IMR-90 (cell line): Measurements from ENCODE around the gene ZNF785. TPM values are rescaled to one million over a fixed set of nuclear protein-coding genes. Genes with fewer than 3 reads are reported as not detected.
A peak's percentile ranks its signal among the peaks of the same experiment; 100 is the strongest.

Experiments used
- ATAC-seq: fragments of 200-7000 bp; cut with Tn5 transposase; 2 replicates; pipeline ENCODE4 v1.9.1; 2020; ENCODE audit warnings: low read depth, mild to moderate bottlenecking, moderate library complexity
- BruUV-seq: library from RNA; stranded (reverse); fragments of 400-500 nt; replicated peaks from 2 replicates; lab custom pipeline; 2021; lab: Mats Ljungman, UMichigan
- CTCF ChIA-PET: fragments of 300-600 bp; formaldehyde crosslinking; extraction: SDS; loops from one replicate; lab custom pipeline; 2021; ENCODE audit warnings: antibody characterized with exemption; lab: Yijun Ruan, JAX
- POLR2A ChIA-PET: fragments of 300-600 bp; sonication (Branson Sonifier 250); formaldehyde crosslinking; loops from one replicate; lab custom pipeline; 2022; ENCODE audit warnings: antibody characterized with exemption; ENCODE audit not compliant: unreplicated experiment; lab: Charles Lee
- DNase-seq: peaks from one replicate; pipeline ENCODE4 v3.0.0; 2013
- H2AFZ ChIP-seq: replicated peaks from 2 replicates; pipeline ENCODE3; 2013; ENCODE audit warnings: low read length, mild to moderate bottlenecking; ENCODE audit not compliant: poor library complexity
- H2AK5ac ChIP-seq: 2 replicates; pipeline ENCODE4 v1.6.1; 2013; ENCODE audit warnings: low read depth, low read length, inconsistent platforms
- H2AK9ac ChIP-seq: replicated peaks from 2 replicates; pipeline ENCODE3; 2013; ENCODE audit warnings: mild to moderate bottlenecking, low read depth, low read length, moderate library complexity; ENCODE audit not compliant: poor library complexity
- H2BK120ac ChIP-seq: 2 replicates; pipeline ENCODE4 v1.6.1; 2013; ENCODE audit warnings: low read depth, low read length, inconsistent platforms
- H2BK15ac ChIP-seq: 3 replicates; pipeline ENCODE4 v1.6.1; 2013; ENCODE audit warnings: low read depth, low read length, inconsistent platforms
- H2BK20ac ChIP-seq: 2 replicates; pipeline ENCODE4 v1.6.1; 2013; ENCODE audit warnings: low read depth, mild to moderate bottlenecking, inconsistent platforms, low read length, moderate library complexity
- H2BK5ac ChIP-seq: 2 replicates; pipeline ENCODE4 v1.6.1; 2013; ENCODE audit warnings: mild to moderate bottlenecking, low read depth, low read length, inconsistent platforms; ENCODE audit not compliant: poor library complexity, severe bottlenecking
- H3K14ac ChIP-seq: replicated peaks from 2 replicates; pipeline ENCODE4 v1.6.1; 2013; ENCODE audit warnings: low read depth, low read length, inconsistent platforms
- H3K18ac ChIP-seq: 2 replicates; pipeline ENCODE4 v1.6.1; 2013; ENCODE audit warnings: low read depth, low read length, control low read depth
- H3K23ac ChIP-seq: 2 replicates; pipeline ENCODE4 v1.6.1; 2013; ENCODE audit warnings: low read depth, low read length, inconsistent platforms
- H3K27ac ChIP-seq: 2 replicates; pipeline ENCODE4 v1.5.1; 2013; ENCODE audit warnings: mild to moderate bottlenecking, control low read depth, low read length; ENCODE audit not compliant: insufficient read depth
- H3K27me3 ChIP-seq: 2 replicates; pipeline ENCODE4 v1.6.1; 2013; ENCODE audit warnings: low read length; ENCODE audit not compliant: control insufficient read depth, insufficient read depth
- H3K36me3 ChIP-seq: 2 replicates; pipeline ENCODE4 v1.6.1; 2013; ENCODE audit warnings: low read length, mixed read lengths; ENCODE audit not compliant: control insufficient read depth, insufficient read depth
- H3K4ac ChIP-seq: 2 replicates; pipeline ENCODE4 v1.6.1; 2013; ENCODE audit warnings: low read depth, low read length, inconsistent platforms
- H3K4me1 ChIP-seq: 2 replicates; pipeline ENCODE4 v1.6.1; 2013; ENCODE audit warnings: low read length, mixed read lengths; ENCODE audit not compliant: control insufficient read depth, insufficient read depth
- H3K4me2 ChIP-seq: 2 replicates; pipeline ENCODE4 v1.6.1; 2013; ENCODE audit warnings: low read depth, mild to moderate bottlenecking, control low read depth, low read length, moderate library complexity
- H3K4me3 ChIP-seq: 2 replicates; pipeline ENCODE4 v1.5.1; 2013; ENCODE audit warnings: low read depth, mild to moderate bottlenecking, control low read depth, low read length, moderate library complexity; ENCODE audit not compliant: insufficient read depth
- H3K56ac ChIP-seq: 2 replicates; pipeline ENCODE4 v1.6.1; 2013; ENCODE audit warnings: low read length, inconsistent platforms; ENCODE audit not compliant: insufficient read depth; ENCODE audit errors: extremely low read depth
- H3K79me1 ChIP-seq, 2 experiments: 2 replicates each; pipeline ENCODE4 v1.6.1; 2013; ENCODE audit warnings: low read length in 2 of 2, inconsistent platforms in 1 of 2, low read depth in 1 of 2
- H3K9ac ChIP-seq: 2 replicates; pipeline ENCODE4 v1.6.1; 2013; ENCODE audit warnings: low read depth, low read length, control low read depth
- H3K9me1 ChIP-seq: 2 replicates; pipeline ENCODE4 v1.6.1; 2013; ENCODE audit warnings: low read length, inconsistent platforms; ENCODE audit not compliant: insufficient read depth
- H3K9me3 ChIP-seq: 2 replicates; pipeline ENCODE4 v1.6.1; 2013; ENCODE audit warnings: low read length; ENCODE audit not compliant: control insufficient read depth, insufficient read depth
- H4K20me1 ChIP-seq: 2 replicates; pipeline ENCODE4 v1.6.1; 2013; ENCODE audit warnings: low read length, inconsistent platforms; ENCODE audit not compliant: insufficient read depth
- H4K5ac ChIP-seq: 2 replicates; pipeline ENCODE4 v1.6.1; 2013; ENCODE audit warnings: mild to moderate bottlenecking, low read depth, low read length, control low read depth
- H4K8ac ChIP-seq, 2 experiments: 2 replicates each; pipeline ENCODE4 v1.6.1; 2013; ENCODE audit warnings: low read depth in 2 of 2, low read length in 2 of 2, control low read depth in 1 of 2, inconsistent platforms in 1 of 2
- H4K91ac ChIP-seq: 2 replicates; pipeline ENCODE4 v1.6.1; 2013; ENCODE audit warnings: low read depth, low read length, inconsistent platforms; ENCODE audit not compliant: insufficient read depth
- CEBPB ChIP-seq: IDR thresholded peaks from 2 replicates; pipeline ENCODE4 v1.6.1; 2012; ENCODE audit warnings: low read depth, low read length, improper control_type of control experiment
- CHD1 ChIP-seq: IDR thresholded peaks from 2 replicates; pipeline ENCODE4 v1.6.1; 2012; ENCODE audit warnings: low read depth, low read length, improper control_type of control experiment
- FOS ChIP-seq: fragments of 150-350 bp; IDR thresholded peaks from 2 replicates; pipeline ENCODE4 v1.6.1; 2016; ENCODE audit warnings: low read depth, low read length
- MAFK ChIP-seq: IDR thresholded peaks from 2 replicates; pipeline ENCODE4 v1.6.1; 2012; ENCODE audit warnings: low read depth, low read length, improper control_type of control experiment
- MAZ ChIP-seq: IDR thresholded peaks from 2 replicates; pipeline ENCODE4 v1.6.1; 2012; ENCODE audit warnings: low read depth, mild to moderate bottlenecking, low read length, improper control_type of control experiment, moderate library complexity, borderline replicate concordance
- MXI1 ChIP-seq: IDR thresholded peaks from 2 replicates; pipeline ENCODE4 v1.6.1; 2012; ENCODE audit warnings: low read depth, mild to moderate bottlenecking, low read length, moderate library complexity, borderline replicate concordance
- NFE2L2 ChIP-seq: fragments of 150-350 bp; IDR thresholded peaks from 2 replicates; pipeline ENCODE4 v1.6.1; 2016; ENCODE audit warnings: low read depth, mild to moderate bottlenecking, low read length
- RAD21 ChIP-seq: IDR thresholded peaks from 2 replicates; pipeline ENCODE4 v1.6.1; 2012; ENCODE audit warnings: low read length, improper control_type of control experiment
- RCOR1 ChIP-seq: IDR thresholded peaks from 2 replicates; pipeline ENCODE4 v1.6.1; 2012; ENCODE audit warnings: mild to moderate bottlenecking, low read length, improper control_type of control experiment; ENCODE audit not compliant: insufficient replicate concordance
- RFX5 ChIP-seq: IDR thresholded peaks from 2 replicates; pipeline ENCODE4 v1.8.0; 2012; ENCODE audit warnings: low read depth, mild to moderate bottlenecking, low read length, moderate library complexity
- SMC3 ChIP-seq: fragments of 150-350 bp; IDR thresholded peaks from 2 replicates; pipeline ENCODE4 v1.6.1; 2016; ENCODE audit warnings: low read depth, mild to moderate bottlenecking, antibody characterized with exemption, low read length, moderate library complexity
- WGBS, 2 experiments: methylation state at CpG; one replicate each; pipeline versions ENCODE4 v1.1.5 to v1.1.7; 2013; ENCODE audit warnings: missing lambda C conversion rate in 2 of 2; ENCODE audit not compliant: insufficient read length in 1 of 2; ENCODE audit errors: extremely low coverage in 2 of 2; 5-methylcytosine and 5-hydroxymethylcytosine counted together
- dilution Hi-C: fragments of 300-500 bp; cut with HindIII; formaldehyde crosslinking; loops from one replicate; pipeline ENCODE4 v1.14.3; 2018; ENCODE audit warnings: low sequenced_read_pairs; ENCODE audit not compliant: unreplicated experiment
- in situ Hi-C: fragments of 300-500 bp; cut with MboI; formaldehyde crosslinking; loops from 3 replicates; pipeline ENCODE4 v1.14.3; 2019; ENCODE audit warnings: low sequenced_read_pairs, inconsistent platforms, mixed read lengths
- intact Hi-C: fragments of 100-400 bp; cut with micrococcal nuclease; formaldehyde crosslinking; loops from 2 replicates; pipeline ENCODE4 v1.10.0; 2022
- polyA plus RNA-seq, 3 experiments: library from polyadenylated mRNA; depleted of rRNA; stranded (reverse); fragments of >200 nt; gene quantifications; 2 replicates each; pipeline ENCODE4 v1.2.3, GENCODE V29; 2012; ENCODE audit warnings: low replicate concordance in 1 of 3
- total RNA-seq: library from RNA; depleted of rRNA; stranded (reverse); fragments of >200 nt; gene quantifications from 2 replicates; pipeline ENCODE4 v1.2.3, GENCODE V29; 2012
- TF ChIP-seq, protein P1 (sequence below): conservative IDR thresholded peaks from 2 replicates; pipeline ENCODE4 v1.5.1; 2012; ENCODE audit warnings: mild to moderate bottlenecking, low read depth, low read length, improper control_type of control experiment
- TF ChIP-seq, protein P2 (sequence below): fragments of 150-350 bp; IDR thresholded peaks from 2 replicates; pipeline ENCODE4 v1.6.1; 2017; ENCODE audit warnings: mild to moderate bottlenecking, antibody characterized with exemption, low read length, low read depth

The ZNF785 gene
- total and polyA plus RNA-seq, 2 of the 4 experiments (the other 2 are of a cell fraction) = 2.9 to 4.0 TPM

DNA sequence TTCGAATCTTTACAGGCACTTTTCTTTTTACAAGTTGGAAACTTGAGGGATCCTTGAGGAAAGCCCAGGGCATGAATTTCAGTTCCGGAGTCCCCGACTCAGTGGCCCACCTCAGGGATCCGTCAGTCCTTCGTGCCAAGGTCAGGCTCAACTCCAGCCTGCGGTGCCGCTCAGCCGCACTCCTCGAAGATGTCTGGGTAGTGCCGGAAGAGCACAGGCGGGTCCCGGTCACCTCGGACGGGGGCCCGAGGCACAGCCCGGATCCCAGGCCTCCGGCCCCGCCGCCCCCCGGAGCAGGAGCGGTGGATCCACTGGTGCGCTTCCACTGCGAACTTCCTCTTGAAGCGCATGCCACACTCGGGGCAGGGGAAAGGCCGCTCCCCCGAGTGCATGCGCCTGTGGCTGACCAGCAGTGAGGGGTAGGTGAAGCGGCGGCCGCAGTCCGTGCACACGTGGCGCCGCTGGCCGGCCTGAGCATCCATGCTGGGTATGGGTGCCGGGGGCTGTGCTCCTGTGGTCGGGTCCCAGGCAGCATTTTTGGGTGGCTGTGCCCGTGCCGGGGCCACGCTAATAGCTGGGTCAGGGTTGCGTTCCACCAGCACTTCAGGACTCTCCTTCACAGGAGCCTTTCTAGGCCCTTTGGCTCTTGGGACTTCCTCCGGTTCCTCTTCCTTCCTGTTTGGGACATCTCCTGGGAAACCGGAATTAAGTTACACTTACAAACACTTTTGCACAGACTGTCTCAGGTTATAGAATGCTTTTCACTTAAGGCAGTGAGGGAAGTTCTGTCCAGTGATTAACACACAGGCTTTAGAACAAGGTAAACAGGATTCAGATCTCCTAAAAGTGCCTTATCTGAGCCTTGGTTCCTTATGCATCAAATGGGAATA is 15.5 kb downstream of the ZNF785 start:
- no peak for ATAC-seq
- Histone ChIP-seq H3K79me1 (peaks cover 5 to 19% of the 10 kb centered on the region in 2 experiments; a peak in 3 of 4 replicates), H2BK5ac (no peak overlapping the region), H2AFZ (peak overlapping the region; percentile 48), H3K4me3 (no peak overlapping the region), H2BK120ac (no peak overlapping the region; the same call in 1 of the 2 replicates), H4K5ac (no peak overlapping the region; the same call in 1 of the 2 replicates), H4K20me1 (no peaks in the 10 kb centered on the region), H2BK20ac (no peak overlapping the region), H2AK9ac (peak overlapping the region; percentile 26), H4K91ac (no peak overlapping the region; the same call in 1 of the 2 replicates), H3K27ac (no peak overlapping the region), H3K9ac (no peak overlapping the region), H3K27me3 (peaks cover 6% of the 10 kb centered on the region; the same call in 1 of the 2 replicates), H3K18ac (no peak overlapping the region), H3K36me3 (no peaks in the 10 kb centered on the region), H3K4me2 (peak overlapping the region; percentile 18; the same call in 1 of the 2 replicates), H3K4ac (peak overlapping the region; percentile 40; the same call in 1 of the 2 replicates), H3K4me1 (peaks cover 9% of the 10 kb centered on the region), H2AK5ac (no peak overlapping the region), H2BK15ac (no peak overlapping the region), H3K56ac (no peak overlapping the region), H3K23ac (peak overlapping the region; percentile 48; the same call in 1 of the 2 replicates), H3K9me3 (no peaks in the 10 kb centered on the region), H3K14ac (no peak overlapping the region), H4K8ac (peak overlapping the region; percentile 37 to 78; a peak in 2 of 4 replicates), H3K9me1 (no peaks in the 10 kb centered on the region)
- TF ChIP-seq CHD1 (no peak), RCOR1 (no peak), MXI1 (no peak), CEBPB (no peak), MAZ (no peak), FOS (no peak), RAD21 (no peak), NFE2L2 (no peak), SMC3 (no peak), MAFK (no peak), RFX5 (no peak)
- TF ChIP-seq, protein P1, sequence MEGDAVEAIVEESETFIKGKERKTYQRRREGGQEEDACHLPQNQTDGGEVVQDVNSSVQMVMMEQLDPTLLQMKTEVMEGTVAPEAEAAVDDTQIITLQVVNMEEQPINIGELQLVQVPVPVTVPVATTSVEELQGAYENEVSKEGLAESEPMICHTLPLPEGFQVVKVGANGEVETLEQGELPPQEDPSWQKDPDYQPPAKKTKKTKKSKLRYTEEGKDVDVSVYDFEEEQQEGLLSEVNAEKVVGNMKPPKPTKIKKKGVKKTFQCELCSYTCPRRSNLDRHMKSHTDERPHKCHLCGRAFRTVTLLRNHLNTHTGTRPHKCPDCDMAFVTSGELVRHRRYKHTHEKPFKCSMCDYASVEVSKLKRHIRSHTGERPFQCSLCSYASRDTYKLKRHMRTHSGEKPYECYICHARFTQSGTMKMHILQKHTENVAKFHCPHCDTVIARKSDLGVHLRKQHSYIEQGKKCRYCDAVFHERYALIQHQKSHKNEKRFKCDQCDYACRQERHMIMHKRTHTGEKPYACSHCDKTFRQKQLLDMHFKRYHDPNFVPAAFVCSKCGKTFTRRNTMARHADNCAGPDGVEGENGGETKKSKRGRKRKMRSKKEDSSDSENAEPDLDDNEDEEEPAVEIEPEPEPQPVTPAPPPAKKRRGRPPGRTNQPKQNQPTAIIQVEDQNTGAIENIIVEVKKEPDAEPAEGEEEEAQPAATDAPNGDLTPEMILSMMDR = no peak
- TF ChIP-seq, protein P2, sequence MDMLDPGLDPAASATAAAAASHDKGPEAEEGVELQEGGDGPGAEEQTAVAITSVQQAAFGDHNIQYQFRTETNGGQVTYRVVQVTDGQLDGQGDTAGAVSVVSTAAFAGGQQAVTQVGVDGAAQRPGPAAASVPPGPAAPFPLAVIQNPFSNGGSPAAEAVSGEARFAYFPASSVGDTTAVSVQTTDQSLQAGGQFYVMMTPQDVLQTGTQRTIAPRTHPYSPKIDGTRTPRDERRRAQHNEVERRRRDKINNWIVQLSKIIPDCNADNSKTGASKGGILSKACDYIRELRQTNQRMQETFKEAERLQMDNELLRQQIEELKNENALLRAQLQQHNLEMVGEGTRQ = no peak
- DNase-seq = no peak
- in situ Hi-C loops (loop anchor here (5.0 kb wide), 1 partner anchor 33 kb away; no protein-coding TSS in a partner anchor), intact Hi-C loops (no loop called here), dilution Hi-C loops (no loop called here)
- 92% methylated on average over 30 of the region's 44 CpGs; no CpG with 5 or more reads in 1 of the 2 experiments for WGBS, 2 experiments
- BruUV-seq = no TSS peak
- CTCF ChIA-PET = interaction anchor here (1.0 kb wide), 1 partner anchor 40 kb away, joined by 3 read pairs; the partner anchor contains the start of gene ZNF689
- POLR2A ChIA-PET = no interaction called here
